IMR-90 (cell line): ENCODE measurements around the gene SRRM4. TPM values are rescaled to one million over a fixed set of nuclear protein-coding genes. Genes with fewer than 3 reads are reported as not detected.

Experiments
- ATAC-seq: fragments of 200-7000 bp; cut with Tn5 transposase; 2 replicates; pipeline ENCODE4 v1.9.1; 2020; ENCODE audit warnings: low read depth, mild to moderate bottlenecking, moderate library complexity
- BruUV-seq: library from RNA; stranded (reverse); fragments of 400-500 nt; replicated peaks from 2 replicates; lab custom pipeline; 2021; lab: Mats Ljungman, UMichigan
- CTCF ChIA-PET: fragments of 300-600 bp; formaldehyde crosslinking; extraction: SDS; loops from one replicate; lab custom pipeline; 2021; ENCODE audit warnings: antibody characterized with exemption; lab: Yijun Ruan, JAX
- POLR2A ChIA-PET: fragments of 300-600 bp; sonication (Branson Sonifier 250); formaldehyde crosslinking; loops from one replicate; lab custom pipeline; 2022; ENCODE audit warnings: antibody characterized with exemption; ENCODE audit not compliant: unreplicated experiment; lab: Charles Lee
- DNase-seq: peaks from one replicate; pipeline ENCODE4 v3.0.0; 2013
- H2AFZ ChIP-seq: replicated peaks from 2 replicates; pipeline ENCODE3; 2013; ENCODE audit warnings: low read length, mild to moderate bottlenecking; ENCODE audit not compliant: poor library complexity
- H2AK5ac ChIP-seq: 2 replicates; pipeline ENCODE4 v1.6.1; 2013; ENCODE audit warnings: low read depth, low read length, inconsistent platforms
- H2AK9ac ChIP-seq: replicated peaks from 2 replicates; pipeline ENCODE3; 2013; ENCODE audit warnings: mild to moderate bottlenecking, low read depth, low read length, moderate library complexity; ENCODE audit not compliant: poor library complexity
- H2BK120ac ChIP-seq: 2 replicates; pipeline ENCODE4 v1.6.1; 2013; ENCODE audit warnings: low read depth, low read length, inconsistent platforms
- H2BK15ac ChIP-seq: 3 replicates; pipeline ENCODE4 v1.6.1; 2013; ENCODE audit warnings: low read depth, low read length, inconsistent platforms
- H2BK20ac ChIP-seq: 2 replicates; pipeline ENCODE4 v1.6.1; 2013; ENCODE audit warnings: low read depth, mild to moderate bottlenecking, inconsistent platforms, low read length, moderate library complexity
- H2BK5ac ChIP-seq: 2 replicates; pipeline ENCODE4 v1.6.1; 2013; ENCODE audit warnings: mild to moderate bottlenecking, low read depth, low read length, inconsistent platforms; ENCODE audit not compliant: poor library complexity, severe bottlenecking
- H3K14ac ChIP-seq: replicated peaks from 2 replicates; pipeline ENCODE4 v1.6.1; 2013; ENCODE audit warnings: low read depth, low read length, inconsistent platforms
- H3K18ac ChIP-seq: 2 replicates; pipeline ENCODE4 v1.6.1; 2013; ENCODE audit warnings: low read depth, low read length, control low read depth
- H3K23ac ChIP-seq: 2 replicates; pipeline ENCODE4 v1.6.1; 2013; ENCODE audit warnings: low read depth, low read length, inconsistent platforms
- H3K27ac ChIP-seq: 2 replicates; pipeline ENCODE4 v1.5.1; 2013; ENCODE audit warnings: mild to moderate bottlenecking, control low read depth, low read length; ENCODE audit not compliant: insufficient read depth
- H3K27me3 ChIP-seq: 2 replicates; pipeline ENCODE4 v1.6.1; 2013; ENCODE audit warnings: low read length; ENCODE audit not compliant: control insufficient read depth, insufficient read depth
- H3K36me3 ChIP-seq: 2 replicates; pipeline ENCODE4 v1.6.1; 2013; ENCODE audit warnings: low read length, mixed read lengths; ENCODE audit not compliant: control insufficient read depth, insufficient read depth
- H3K4ac ChIP-seq: 2 replicates; pipeline ENCODE4 v1.6.1; 2013; ENCODE audit warnings: low read depth, low read length, inconsistent platforms
- H3K4me1 ChIP-seq: 2 replicates; pipeline ENCODE4 v1.6.1; 2013; ENCODE audit warnings: low read length, mixed read lengths; ENCODE audit not compliant: control insufficient read depth, insufficient read depth
- H3K4me2 ChIP-seq: 2 replicates; pipeline ENCODE4 v1.6.1; 2013; ENCODE audit warnings: low read depth, mild to moderate bottlenecking, control low read depth, low read length, moderate library complexity
- H3K4me3 ChIP-seq: 2 replicates; pipeline ENCODE4 v1.5.1; 2013; ENCODE audit warnings: low read depth, mild to moderate bottlenecking, control low read depth, low read length, moderate library complexity; ENCODE audit not compliant: insufficient read depth
- H3K56ac ChIP-seq: 2 replicates; pipeline ENCODE4 v1.6.1; 2013; ENCODE audit warnings: low read length, inconsistent platforms; ENCODE audit not compliant: insufficient read depth; ENCODE audit errors: extremely low read depth
- H3K79me1 ChIP-seq, 2 experiments: 2 replicates each; pipeline ENCODE4 v1.6.1; 2013; ENCODE audit warnings: low read length in 2 of 2, inconsistent platforms in 1 of 2, low read depth in 1 of 2
- H3K9ac ChIP-seq: 2 replicates; pipeline ENCODE4 v1.6.1; 2013; ENCODE audit warnings: low read depth, low read length, control low read depth
- H3K9me1 ChIP-seq: 2 replicates; pipeline ENCODE4 v1.6.1; 2013; ENCODE audit warnings: low read length, inconsistent platforms; ENCODE audit not compliant: insufficient read depth
- H3K9me3 ChIP-seq: 2 replicates; pipeline ENCODE4 v1.6.1; 2013; ENCODE audit warnings: low read length; ENCODE audit not compliant: control insufficient read depth, insufficient read depth
- H4K20me1 ChIP-seq: 2 replicates; pipeline ENCODE4 v1.6.1; 2013; ENCODE audit warnings: low read length, inconsistent platforms; ENCODE audit not compliant: insufficient read depth
- H4K5ac ChIP-seq: 2 replicates; pipeline ENCODE4 v1.6.1; 2013; ENCODE audit warnings: mild to moderate bottlenecking, low read depth, low read length, control low read depth
- H4K8ac ChIP-seq, 2 experiments: 2 replicates each; pipeline ENCODE4 v1.6.1; 2013; ENCODE audit warnings: low read depth in 2 of 2, low read length in 2 of 2, control low read depth in 1 of 2, inconsistent platforms in 1 of 2
- H4K91ac ChIP-seq: 2 replicates; pipeline ENCODE4 v1.6.1; 2013; ENCODE audit warnings: low read depth, low read length, inconsistent platforms; ENCODE audit not compliant: insufficient read depth
- BHLHE40 ChIP-seq: fragments of 150-350 bp; IDR thresholded peaks from 2 replicates; pipeline ENCODE4 v1.6.1; 2016; ENCODE audit warnings: mild to moderate bottlenecking, low read depth, low read length
- CEBPB ChIP-seq: IDR thresholded peaks from 2 replicates; pipeline ENCODE4 v1.6.1; 2012; ENCODE audit warnings: low read depth, low read length, improper control_type of control experiment
- CHD1 ChIP-seq: IDR thresholded peaks from 2 replicates; pipeline ENCODE4 v1.6.1; 2012; ENCODE audit warnings: low read depth, low read length, improper control_type of control experiment
- CTCF ChIP-seq: conservative IDR thresholded peaks from 2 replicates; pipeline ENCODE4 v1.5.1; 2012; ENCODE audit warnings: mild to moderate bottlenecking, low read depth, low read length, improper control_type of control experiment
- ELK1 ChIP-seq: fragments of 150-350 bp; IDR thresholded peaks from 2 replicates; pipeline ENCODE4 v1.6.1; 2016; ENCODE audit warnings: low read depth, mild to moderate bottlenecking, low read length, moderate library complexity, borderline replicate concordance
- FOS ChIP-seq: fragments of 150-350 bp; IDR thresholded peaks from 2 replicates; pipeline ENCODE4 v1.6.1; 2016; ENCODE audit warnings: low read depth, low read length
- MAFK ChIP-seq: IDR thresholded peaks from 2 replicates; pipeline ENCODE4 v1.6.1; 2012; ENCODE audit warnings: low read depth, low read length, improper control_type of control experiment
- MAZ ChIP-seq: IDR thresholded peaks from 2 replicates; pipeline ENCODE4 v1.6.1; 2012; ENCODE audit warnings: low read depth, mild to moderate bottlenecking, low read length, improper control_type of control experiment, moderate library complexity, borderline replicate concordance
- MXI1 ChIP-seq: IDR thresholded peaks from 2 replicates; pipeline ENCODE4 v1.6.1; 2012; ENCODE audit warnings: low read depth, mild to moderate bottlenecking, low read length, moderate library complexity, borderline replicate concordance
- NFE2L2 ChIP-seq: fragments of 150-350 bp; IDR thresholded peaks from 2 replicates; pipeline ENCODE4 v1.6.1; 2016; ENCODE audit warnings: low read depth, mild to moderate bottlenecking, low read length
- POLR2A ChIP-seq: IDR thresholded peaks from 2 replicates; pipeline ENCODE4 v1.6.1; 2012; ENCODE audit warnings: mild to moderate bottlenecking, low read depth, low read length
- RAD21 ChIP-seq: IDR thresholded peaks from 2 replicates; pipeline ENCODE4 v1.6.1; 2012; ENCODE audit warnings: low read length, improper control_type of control experiment
- RCOR1 ChIP-seq: IDR thresholded peaks from 2 replicates; pipeline ENCODE4 v1.6.1; 2012; ENCODE audit warnings: mild to moderate bottlenecking, low read length, improper control_type of control experiment; ENCODE audit not compliant: insufficient replicate concordance
- RFX5 ChIP-seq: IDR thresholded peaks from 2 replicates; pipeline ENCODE4 v1.8.0; 2012; ENCODE audit warnings: low read depth, mild to moderate bottlenecking, low read length, moderate library complexity
- SMC3 ChIP-seq: fragments of 150-350 bp; IDR thresholded peaks from 2 replicates; pipeline ENCODE4 v1.6.1; 2016; ENCODE audit warnings: low read depth, mild to moderate bottlenecking, antibody characterized with exemption, low read length, moderate library complexity
- USF2 ChIP-seq: fragments of 150-350 bp; IDR thresholded peaks from 2 replicates; pipeline ENCODE4 v1.6.1; 2017; ENCODE audit warnings: mild to moderate bottlenecking, antibody characterized with exemption, low read length, low read depth
- WGBS, 2 experiments: methylation state at CpG; one replicate each; pipeline versions ENCODE4 v1.1.5 to v1.1.7; 2013; ENCODE audit warnings: missing lambda C conversion rate in 2 of 2; ENCODE audit not compliant: insufficient read length in 1 of 2; ENCODE audit errors: extremely low coverage in 2 of 2; 5-methylcytosine and 5-hydroxymethylcytosine counted together
- dilution Hi-C: fragments of 300-500 bp; cut with HindIII; formaldehyde crosslinking; loops from one replicate; pipeline ENCODE4 v1.14.3; 2018; ENCODE audit warnings: low sequenced_read_pairs; ENCODE audit not compliant: unreplicated experiment
- in situ Hi-C: fragments of 300-500 bp; cut with MboI; formaldehyde crosslinking; loops from 3 replicates; pipeline ENCODE4 v1.14.3; 2019; ENCODE audit warnings: low sequenced_read_pairs, inconsistent platforms, mixed read lengths
- intact Hi-C: fragments of 100-400 bp; cut with micrococcal nuclease; formaldehyde crosslinking; loops from 2 replicates; pipeline ENCODE4 v1.10.0; 2022
- polyA plus RNA-seq, 3 experiments: library from polyadenylated mRNA; depleted of rRNA; stranded (reverse); fragments of >200 nt; gene quantifications; 2 replicates each; pipeline ENCODE4 v1.2.3, GENCODE V29; 2012; ENCODE audit warnings: low replicate concordance in 1 of 3
- total RNA-seq: library from RNA; depleted of rRNA; stranded (reverse); fragments of >200 nt; gene quantifications from 2 replicates; pipeline ENCODE4 v1.2.3, GENCODE V29; 2012

SRRM4 gene
- total and polyA plus RNA-seq, 2 of the 4 experiments (the other 2 are of a cell fraction) = not detected

GRCh38 chr12:118959985-118960560, 21.3 kb upstream of the SRRM4 start:
- no peak overlapping the region for H2BK15ac ChIP-seq
- no peak overlapping the region for H3K9ac ChIP-seq
- H3K27me3 ChIP-seq = no peaks in the 10 kb centered on the region
- no peak overlapping the region for H3K4ac ChIP-seq
- H2BK5ac ChIP-seq = no peak overlapping the region
- H2BK20ac ChIP-seq = no peak overlapping the region
- ChIA-PET CTCF (no interaction called here), POLR2A (no interaction called here)
- H3K18ac ChIP-seq = no peak overlapping the region
- H2AFZ ChIP-seq = no peak overlapping the region
- no peak overlapping the region for H3K56ac ChIP-seq
- H3K36me3 ChIP-seq = no peaks in the 10 kb centered on the region
- no peak for TF ChIP-seq CTCF
- no peak for TF ChIP-seq NFE2L2
- no peak for TF ChIP-seq SMC3
- TF ChIP-seq USF2 = no peak
- TF ChIP-seq RCOR1 = no peak
- no peak for TF ChIP-seq MAZ
- TF ChIP-seq FOS = no peak
- TF ChIP-seq MAFK = no peak
- TF ChIP-seq ELK1 = no peak
- TF ChIP-seq RAD21 = no peak
- TF ChIP-seq POLR2A = no peak
- no peak for TF ChIP-seq MXI1
- no peak for TF ChIP-seq BHLHE40
- TF ChIP-seq CHD1 = no peak
- no peak for TF ChIP-seq CEBPB
- no peak for TF ChIP-seq RFX5
- H3K79me1 ChIP-seq = no peaks in the 10 kb centered on the region
- H3K23ac ChIP-seq = no peak overlapping the region
- no peak overlapping the region for H2AK5ac ChIP-seq
- no peaks in the 10 kb centered on the region for H3K9me1 ChIP-seq
- in situ Hi-C loops = no loop called here
- no peak overlapping the region for H4K8ac ChIP-seq
- H3K27ac ChIP-seq = no peak overlapping the region
- H4K20me1 ChIP-seq = no peaks in the 10 kb centered on the region
- no peak overlapping the region for H3K4me2 ChIP-seq
- H3K4me1 ChIP-seq = no peaks in the 10 kb centered on the region
- peaks cover 13% of the 10 kb centered on the region; the same call in 1 of the 2 replicates for H3K9me3 ChIP-seq
- dilution Hi-C loops = no loop called here
- no peak overlapping the region for H2AK9ac ChIP-seq
- H2BK120ac ChIP-seq = no peak overlapping the region
- no peak overlapping the region for H4K91ac ChIP-seq
- ATAC-seq (no peak), DNase-seq (no peak)
- no peak overlapping the region for H3K14ac ChIP-seq
- H3K4me3 ChIP-seq = no peak overlapping the region
- H4K5ac ChIP-seq = no peak overlapping the region
- intact Hi-C loops = no loop called here
- no TSS peak for BruUV-seq
- no CpG with 5 or more reads among the region's 2 CpGs for WGBS, 2 experiments
